ENCODE measurements around the gene MRPS7. TPM values are rescaled to one million over a fixed set of nuclear protein-coding genes. Genes with fewer than 3 reads are reported as not detected.

The MRPS7 gene
- 84.7 and 86.4 TPM in 2 replicates for total RNA-seq
- long read RNA-seq, transcript MRPS7-203 (4 exons, 1,638 nt), result minor isoform, 17 of 325 reads
- long read RNA-seq, transcript MRPS7-201 (5 exons, 1,406 nt), result major isoform, 293 of 325 reads
- long read RNA-seq, partial matches to known transcripts, result 1 of 325 reads
- long read RNA-seq, other reads (novel, unspliced or antisense), result 14 of 325 reads

DNA sequence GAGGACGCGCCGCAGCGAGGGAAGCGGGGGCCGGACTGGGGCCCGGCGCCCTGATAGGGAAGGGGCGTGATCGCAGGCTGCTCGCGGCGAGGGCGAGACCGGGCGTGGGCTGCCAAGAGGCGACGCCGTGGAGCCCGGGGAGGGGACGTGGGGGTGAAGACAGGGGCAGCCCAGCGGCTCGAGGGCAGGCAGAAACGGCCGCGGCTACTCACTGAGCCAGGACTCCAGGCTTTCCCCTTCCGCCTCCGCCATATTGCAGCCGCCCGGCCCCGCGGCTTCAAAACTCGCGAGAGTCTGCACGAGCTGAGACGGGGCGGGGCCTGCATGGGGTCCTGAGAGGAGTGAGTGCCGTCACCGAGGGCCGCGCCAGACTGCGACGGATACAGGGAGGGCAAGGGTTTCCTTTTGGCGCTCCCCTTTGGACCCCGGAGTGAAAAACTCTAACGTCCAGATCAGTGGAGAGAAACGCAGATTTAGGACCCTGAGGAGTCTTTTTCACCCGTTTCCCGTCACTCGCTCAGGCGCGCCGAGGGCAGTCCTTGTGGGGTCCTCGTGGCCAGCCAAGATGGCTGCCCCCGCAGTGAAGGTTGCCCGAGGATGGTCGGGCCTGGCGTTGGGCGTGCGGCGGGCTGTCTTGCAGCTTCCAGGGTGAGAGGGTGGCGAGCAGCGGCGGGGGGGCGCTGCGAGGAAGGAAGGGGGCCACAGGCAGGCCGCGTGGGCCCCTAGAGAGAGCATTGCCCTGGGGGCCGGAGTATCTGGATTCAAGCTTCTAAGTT lies at the start of gene MRPS7, which contains the start of gene GGA3:
Gene MRPS7, plus strand, starts transcription at position 544 of the 776 bp plus-strand sequence. Its CDS starts 22 bp downstream, at position 566.
Gene GGA3, minus strand, starts transcription at position 271 of the 776 bp plus-strand sequence. Its CDS starts 19 bp downstream, at position 252.
- Mint-ChIP-seq H3K4me1 (peaks cover 38% of the 10 kb centered on the region), H3K36me3 (ENCODE audit: low read depth) (no peaks in the 10 kb centered on the region), H3K4me3 (peak within 1 kb of the TSS; percentile 99), H3K27ac (ENCODE audit: unreplicated experiment) (peak within 1 kb of the TSS; percentile 100), H3K27me3 (ENCODE audit: low read depth) (no peaks in the 10 kb centered on the region), H3K9me3 (no peaks in the 10 kb centered on the region)
- DNase-seq (ENCODE audit: low read depth, low spot score), result peak; percentile 94
- TF ChIP-seq, protein P1, sequence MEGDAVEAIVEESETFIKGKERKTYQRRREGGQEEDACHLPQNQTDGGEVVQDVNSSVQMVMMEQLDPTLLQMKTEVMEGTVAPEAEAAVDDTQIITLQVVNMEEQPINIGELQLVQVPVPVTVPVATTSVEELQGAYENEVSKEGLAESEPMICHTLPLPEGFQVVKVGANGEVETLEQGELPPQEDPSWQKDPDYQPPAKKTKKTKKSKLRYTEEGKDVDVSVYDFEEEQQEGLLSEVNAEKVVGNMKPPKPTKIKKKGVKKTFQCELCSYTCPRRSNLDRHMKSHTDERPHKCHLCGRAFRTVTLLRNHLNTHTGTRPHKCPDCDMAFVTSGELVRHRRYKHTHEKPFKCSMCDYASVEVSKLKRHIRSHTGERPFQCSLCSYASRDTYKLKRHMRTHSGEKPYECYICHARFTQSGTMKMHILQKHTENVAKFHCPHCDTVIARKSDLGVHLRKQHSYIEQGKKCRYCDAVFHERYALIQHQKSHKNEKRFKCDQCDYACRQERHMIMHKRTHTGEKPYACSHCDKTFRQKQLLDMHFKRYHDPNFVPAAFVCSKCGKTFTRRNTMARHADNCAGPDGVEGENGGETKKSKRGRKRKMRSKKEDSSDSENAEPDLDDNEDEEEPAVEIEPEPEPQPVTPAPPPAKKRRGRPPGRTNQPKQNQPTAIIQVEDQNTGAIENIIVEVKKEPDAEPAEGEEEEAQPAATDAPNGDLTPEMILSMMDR (conservative IDR thresholded peaks at IDR 0.05), result no peak

DNA sequence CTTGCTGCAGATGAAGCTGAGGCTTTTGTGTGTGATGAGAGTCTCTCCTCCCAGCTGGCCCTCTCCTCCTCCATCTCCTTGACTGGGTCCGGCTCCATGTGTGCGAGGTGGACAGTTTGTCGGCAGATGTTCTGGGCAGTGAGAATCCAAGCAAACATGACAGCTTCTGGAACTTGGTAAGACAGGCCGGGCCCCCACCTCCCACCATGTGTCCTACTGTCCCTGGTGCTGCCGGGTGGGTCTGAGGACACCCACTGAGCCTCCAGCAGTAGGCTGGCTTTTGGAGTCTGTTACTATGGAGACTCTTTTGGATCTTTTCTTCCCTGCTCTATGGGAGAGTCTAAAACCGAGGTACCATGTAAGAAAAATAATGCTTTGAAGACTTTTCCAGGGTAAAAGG lies 43.5 kb upstream of the MRPS7 start:
- Mint-ChIP-seq H3K27me3 (ENCODE audit: low read depth) (no peaks in the 10 kb centered on the region), H3K9me3 (no peaks in the 10 kb centered on the region), H3K4me3 (no peak overlapping the region), H3K27ac (ENCODE audit: unreplicated experiment) (no peak overlapping the region), H3K36me3 (ENCODE audit: low read depth) (peaks cover 14% of the 10 kb centered on the region), H3K4me1 (no peaks in the 10 kb centered on the region)
- DNase-seq (ENCODE audit: low read depth, low spot score), result no peak
- TF ChIP-seq, protein P1 (conservative IDR thresholded peaks at IDR 0.05), result no peak

DNA sequence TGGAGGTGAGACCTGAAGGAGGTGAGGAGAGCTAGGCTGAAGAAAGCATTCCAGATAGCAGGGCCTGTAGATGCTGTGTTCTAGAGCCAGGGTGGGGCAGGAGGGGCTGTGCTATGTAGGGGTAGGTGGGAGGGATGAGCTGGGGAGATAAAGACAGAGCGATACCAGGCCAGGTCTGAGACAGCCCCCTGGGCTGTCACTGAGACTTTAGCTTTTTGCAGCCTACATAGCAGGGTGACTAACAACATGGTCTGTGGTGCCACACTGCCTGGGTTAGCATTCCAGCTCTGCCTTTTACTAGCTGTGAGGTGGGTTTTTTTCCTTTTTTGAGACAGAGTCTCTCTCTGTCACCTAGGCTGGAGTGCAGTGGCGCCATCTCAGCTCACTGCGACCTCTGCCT lies 41.9 kb upstream of the MRPS7 start:
- Mint-ChIP-seq H3K27ac (ENCODE audit: unreplicated experiment) (no peak overlapping the region), H3K9me3 (no peaks in the 10 kb centered on the region), H3K36me3 (ENCODE audit: low read depth) (peaks cover 14% of the 10 kb centered on the region), H3K27me3 (ENCODE audit: low read depth) (no peaks in the 10 kb centered on the region), H3K4me3 (no peak overlapping the region), H3K4me1 (no peaks in the 10 kb centered on the region)
- no peak for DNase-seq (ENCODE audit: low read depth, low spot score)
- TF ChIP-seq, protein P1 (conservative IDR thresholded peaks at IDR 0.05), result no peak

DNA sequence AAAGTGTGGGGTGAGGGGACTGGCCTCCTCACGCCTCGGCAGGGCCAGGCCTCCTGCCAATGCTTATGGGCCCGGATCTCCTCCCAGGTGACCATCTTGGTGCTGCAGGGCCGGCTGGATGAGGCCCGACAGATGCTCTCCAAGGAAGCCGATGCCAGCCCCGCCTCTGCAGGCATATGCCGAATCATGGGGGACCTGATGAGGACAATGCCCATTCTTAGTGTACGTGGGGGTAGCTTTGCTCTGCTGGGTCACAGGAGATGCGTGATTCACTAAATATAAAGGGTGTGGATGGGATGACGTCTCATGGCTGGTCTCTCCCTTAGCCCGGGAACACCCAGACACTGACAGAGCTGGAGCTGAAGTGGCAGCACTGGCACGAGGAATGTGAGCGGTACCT lies 36.7 kb upstream of the MRPS7 start:
- H3K27me3 Mint-ChIP-seq (ENCODE audit: low read depth), result no peaks in the 10 kb centered on the region
- no peak for DNase-seq (ENCODE audit: low read depth, low spot score)
- TF ChIP-seq, protein P1 (conservative IDR thresholded peaks at IDR 0.05), result no peak
- no peak overlapping the region for H3K4me3 Mint-ChIP-seq
- H3K4me1 Mint-ChIP-seq, result no peaks in the 10 kb centered on the region
- H3K36me3 Mint-ChIP-seq (ENCODE audit: low read depth), result peaks cover 9% of the 10 kb centered on the region
- H3K27ac Mint-ChIP-seq (ENCODE audit: unreplicated experiment), result no peak overlapping the region
- no peaks in the 10 kb centered on the region for H3K9me3 Mint-ChIP-seq

DNA sequence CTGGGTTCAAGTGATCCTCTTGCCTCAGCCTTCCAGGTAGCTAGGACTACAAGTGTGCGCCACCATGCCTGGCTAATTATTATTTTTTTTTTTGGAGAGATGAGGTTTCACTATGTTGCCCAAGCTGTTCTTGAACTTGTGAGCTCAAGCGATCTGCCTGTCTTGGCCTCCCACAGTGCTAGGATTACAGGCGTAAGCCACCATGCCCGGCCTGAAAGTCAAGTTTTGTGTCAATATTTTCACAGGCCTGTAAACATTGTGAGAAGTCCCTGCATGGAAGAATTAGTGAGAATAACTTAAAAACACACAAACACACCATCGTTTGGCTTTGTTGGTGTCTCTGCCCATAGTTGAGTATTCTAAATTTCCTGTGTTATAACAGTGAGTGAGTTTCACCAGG lies 34.0 kb upstream of the MRPS7 start:
- Mint-ChIP-seq H3K27ac (ENCODE audit: unreplicated experiment) (peak overlapping the region; percentile 67), H3K36me3 (ENCODE audit: low read depth) (peaks cover 4% of the 10 kb centered on the region), H3K4me3 (no peak overlapping the region), H3K4me1 (no peaks in the 10 kb centered on the region), H3K9me3 (no peaks in the 10 kb centered on the region), H3K27me3 (ENCODE audit: low read depth) (no peaks in the 10 kb centered on the region)
- TF ChIP-seq, protein P1 (conservative IDR thresholded peaks at IDR 0.05), result no peak
- no peak for DNase-seq (ENCODE audit: low read depth, low spot score)

Measured in neural crest cell (in vitro differentiated cells).